Thymus (tissue), 11 donors: ENCODE results near the gene LYRM4. TPM values are rescaled to one million over a fixed set of nuclear protein-coding genes. Genes with fewer than 3 reads are reported as not detected.

Experiments used
- DNase-seq, 9 donors: peaks; one replicate each; pipeline ENCODE4 v3.0.0-alpha.2; 2013; ENCODE audit warnings: low spot score in 9 of 9, low read depth in 6 of 9, missing footprints in 1 of 9
- H3K27ac ChIP-seq, 2 donors: one replicate each; pipeline ENCODE4 v1.5.1; 2013; ENCODE audit warnings: control low read depth in 1 of 2, low read depth in 1 of 2, low read length in 1 of 2, mild to moderate bottlenecking in 1 of 2, moderate library complexity in 1 of 2
- H3K27me3 ChIP-seq, 2 donors: one replicate each; pipeline ENCODE4 v1.5.1; 2013; ENCODE audit warnings: low read length in 1 of 2; ENCODE audit not compliant: control insufficient read depth in 2 of 2, insufficient read depth in 1 of 2
- H3K36me3 ChIP-seq, 2 donors: one replicate each; pipeline ENCODE4 v1.5.1; 2013; ENCODE audit warnings: low read length in 1 of 2, mild to moderate bottlenecking in 1 of 2, moderate library complexity in 1 of 2; ENCODE audit not compliant: control insufficient read depth in 2 of 2, insufficient read depth in 2 of 2
- H3K4me1 ChIP-seq, 2 donors: one replicate each; pipeline ENCODE4 v1.5.1; 2013; ENCODE audit warnings: low read length in 2 of 2; ENCODE audit not compliant: control insufficient read depth in 2 of 2, insufficient read depth in 2 of 2
- H3K4me3 ChIP-seq, 2 donors: one replicate each; pipeline ENCODE4 v1.5.1; 2013; ENCODE audit warnings: low read length in 2 of 2, control low read depth in 1 of 2, mild to moderate bottlenecking in 1 of 2
- H3K9me3 ChIP-seq, 2 donors: one replicate each; pipeline ENCODE4 v1.5.1; 2013; ENCODE audit warnings: low read length in 1 of 2, mild to moderate bottlenecking in 1 of 2; ENCODE audit not compliant: control insufficient read depth in 2 of 2, insufficient read depth in 1 of 2
- WGBS: extraction: QIAGEN DNeasy Blood & Tissue Kit; methylation state at CpG from one replicate; pipeline ENCODE4 v1.1.7; 2013; 5-methylcytosine and 5-hydroxymethylcytosine counted together
- polyA plus RNA-seq: library from polyadenylated mRNA; stranded (reverse); fragments of 200-250 nt; gene quantifications from one replicate; pipeline ENCODE4 v1.2.3, GENCODE V29; 2013
- total RNA-seq: library from RNA; stranded (reverse); fragments of 120-200 nt; gene quantifications from one replicate; pipeline ENCODE4 v1.2.4, GENCODE V29; 2013
- donor health status: healthy.

Gene LYRM4
- total and polyA plus RNA-seq, 2 donors, result 31.6 to 33.7 TPM

DNA sequence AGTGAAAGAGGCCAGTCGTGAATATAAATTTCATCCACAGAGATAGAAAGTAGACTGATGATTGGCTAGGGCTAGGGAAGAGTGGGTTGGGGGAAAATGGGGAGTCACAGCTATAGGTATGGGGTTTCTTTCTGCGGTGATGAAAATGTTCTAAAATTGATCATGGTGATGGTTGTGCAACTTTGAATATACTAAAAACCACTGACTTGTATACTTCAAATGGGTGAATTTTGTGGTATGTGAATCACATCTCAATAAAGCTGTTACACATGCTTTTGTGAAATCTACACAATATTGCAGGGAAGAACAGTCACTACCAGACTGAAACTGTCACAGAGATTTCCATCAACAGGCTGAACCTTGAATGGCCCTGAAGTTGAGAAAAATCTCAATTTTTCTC is 61.5 kb downstream of the LYRM4 start:
- DNase-seq, result no peak
- Histone ChIP-seq H3K4me1 (peaks cover 0 to 4% of the 10 kb centered on the region in 2 donors), H3K36me3 (no peaks in the 10 kb centered on the region), H3K4me3 (no peak overlapping the region), H3K27me3 (no peaks in the 10 kb centered on the region), H3K27ac (no peak overlapping the region), H3K9me3 (no peaks in the 10 kb centered on the region)
- 96% methylated on average over 2 of the region's 2 CpGs for WGBS

DNA sequence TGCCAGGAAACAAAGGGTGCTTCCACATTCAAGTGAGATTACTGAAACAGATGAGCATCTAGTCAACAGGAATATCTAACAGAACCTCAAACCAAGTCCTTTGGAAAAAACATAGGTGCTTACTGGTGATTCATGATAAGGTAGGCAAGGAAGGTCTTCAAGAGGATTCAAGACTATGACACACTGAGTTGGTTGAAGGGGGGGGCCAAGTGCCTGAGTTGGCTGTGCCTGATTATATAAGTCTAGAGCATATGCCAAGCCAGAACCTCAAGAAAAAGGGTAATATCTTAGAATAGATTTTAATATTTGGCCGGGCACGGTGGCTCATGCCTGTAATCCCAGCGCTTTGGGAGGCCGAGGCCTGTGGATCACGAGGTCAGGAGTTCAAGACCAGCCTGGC is 63.7 kb downstream of the LYRM4 start:
- Histone ChIP-seq H3K9me3 (no peaks in the 10 kb centered on the region), H3K27me3 (no peaks in the 10 kb centered on the region), H3K4me1 (no peaks in the 10 kb centered on the region), H3K4me3 (no peak overlapping the region), H3K27ac (no peak overlapping the region), H3K36me3 (no peaks in the 10 kb centered on the region)
- no peak for DNase-seq
- WGBS, result 97% methylated on average over 5 of the region's 5 CpGs

DNA sequence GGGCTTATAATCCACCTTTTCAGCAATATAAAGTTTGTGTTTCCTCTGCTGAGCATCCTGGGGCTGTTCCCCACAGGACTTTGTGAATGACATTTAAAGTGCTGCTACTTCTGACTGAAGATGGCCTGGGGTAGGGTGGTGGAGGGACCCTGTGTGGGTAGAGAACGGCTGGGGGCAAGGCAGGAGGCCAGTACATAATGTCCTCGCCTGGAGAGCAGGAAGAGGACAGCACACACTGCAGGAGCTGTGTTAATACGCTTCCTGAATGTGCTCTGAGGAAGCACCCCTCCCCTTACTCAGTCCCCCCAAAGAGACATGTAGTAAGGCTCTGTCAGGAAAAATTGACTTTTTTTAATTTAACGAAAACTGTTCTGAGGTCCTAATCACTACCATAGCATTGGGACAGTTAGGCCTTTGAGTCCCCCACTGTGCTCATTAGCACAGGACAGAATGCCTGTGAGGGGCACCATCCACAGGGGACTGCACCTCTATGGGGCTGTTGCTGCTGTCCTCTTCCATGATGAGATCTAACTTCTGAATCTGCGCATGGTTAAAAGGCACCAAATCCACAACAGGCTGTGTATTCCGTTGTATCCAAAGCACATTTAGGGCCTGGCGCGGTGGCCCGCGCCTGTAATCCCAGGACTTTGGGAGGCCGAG is 68.5 kb downstream of the LYRM4 start:
- H3K36me3 ChIP-seq, result no peaks in the 10 kb centered on the region
- H3K4me1 ChIP-seq, result no peaks in the 10 kb centered on the region
- DNase-seq, result no peak
- H3K4me3 ChIP-seq, result no peak overlapping the region
- no peaks in the 10 kb centered on the region for H3K27me3 ChIP-seq
- H3K9me3 ChIP-seq, result no peaks in the 10 kb centered on the region
- no peak overlapping the region for H3K27ac ChIP-seq
- WGBS, result 98% methylated on average over 11 of the region's 11 CpGs

DNA sequence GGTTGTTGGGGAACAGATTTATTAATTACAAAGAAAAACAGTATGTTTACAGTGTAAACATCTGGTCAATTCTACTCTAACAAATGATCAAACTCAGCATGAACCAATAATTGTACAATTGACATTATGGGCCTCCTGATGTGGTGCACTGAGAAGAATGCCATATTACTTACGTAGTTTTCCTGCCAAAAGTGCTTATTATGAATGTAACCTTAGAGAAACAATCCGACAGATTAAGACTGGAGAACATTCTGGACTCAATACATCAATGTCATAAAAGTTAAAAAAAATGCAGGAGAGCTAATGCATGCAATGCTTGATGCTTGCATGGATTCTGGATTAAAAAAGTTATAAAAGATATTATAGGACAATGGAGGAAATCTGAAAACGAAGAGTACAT is 69.0 kb downstream of the LYRM4 start:
- Histone ChIP-seq H3K27me3 (no peaks in the 10 kb centered on the region), H3K4me1 (no peaks in the 10 kb centered on the region), H3K36me3 (no peaks in the 10 kb centered on the region), H3K27ac (no peak overlapping the region), H3K4me3 (no peak overlapping the region), H3K9me3 (no peaks in the 10 kb centered on the region)
- WGBS, result 95% methylated on average over 3 of the region's 3 CpGs
- no peak for DNase-seq

DNA sequence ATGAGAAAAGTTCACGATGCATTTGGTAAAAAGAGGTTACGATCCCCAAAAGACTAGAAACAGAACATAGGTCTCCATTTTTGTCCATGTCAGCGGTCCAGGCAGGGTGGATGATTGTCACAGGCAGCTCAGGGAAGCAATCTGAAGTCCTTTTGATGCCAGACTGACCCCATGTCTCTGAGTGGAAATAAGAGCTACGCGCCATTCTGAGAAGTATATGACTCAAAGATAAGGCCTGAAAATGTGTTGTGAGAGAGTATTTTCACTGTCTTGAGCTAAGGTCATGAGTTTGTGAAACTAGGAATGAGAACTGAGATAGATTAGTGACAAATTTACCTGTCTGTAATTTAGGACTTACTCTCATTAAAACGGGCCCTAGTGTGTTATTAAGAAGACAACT is 69.5 kb downstream of the LYRM4 start:
- H3K36me3 ChIP-seq, result peaks cover 0 to under 1% of the 10 kb centered on the region in 2 donors
- no peaks in the 10 kb centered on the region for H3K4me1 ChIP-seq
- 99% methylated on average over 6 of the region's 6 CpGs for WGBS
- DNase-seq, result no peak
- H3K9me3 ChIP-seq, result no peaks in the 10 kb centered on the region
- H3K4me3 ChIP-seq, result no peak overlapping the region
- H3K27ac ChIP-seq, result no peak overlapping the region
- no peaks in the 10 kb centered on the region for H3K27me3 ChIP-seq

DNA sequence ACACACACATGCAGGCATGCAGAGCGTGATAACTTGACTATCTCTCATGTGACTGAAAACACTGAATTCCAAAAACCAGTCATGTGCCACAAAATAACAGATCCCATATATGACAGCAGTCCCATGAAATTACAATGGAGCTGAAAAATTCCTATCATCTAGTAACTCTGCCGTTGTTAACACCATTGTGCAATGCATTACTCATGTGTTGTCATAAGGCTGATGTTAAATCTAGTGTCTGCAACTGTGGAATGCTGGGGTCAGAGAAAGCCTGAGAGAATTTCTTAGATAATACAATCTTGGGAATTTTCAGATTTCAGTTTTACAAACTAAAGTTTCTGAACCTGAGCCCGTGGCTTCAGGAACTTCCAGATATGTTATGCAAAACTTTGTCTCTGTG is 70.2 kb downstream of the LYRM4 start:
- peaks cover 0 to 4% of the 10 kb centered on the region in 2 donors for H3K36me3 ChIP-seq
- WGBS, result 83% methylated on average over 3 of the region's 3 CpGs
- no peak for DNase-seq

DNA sequence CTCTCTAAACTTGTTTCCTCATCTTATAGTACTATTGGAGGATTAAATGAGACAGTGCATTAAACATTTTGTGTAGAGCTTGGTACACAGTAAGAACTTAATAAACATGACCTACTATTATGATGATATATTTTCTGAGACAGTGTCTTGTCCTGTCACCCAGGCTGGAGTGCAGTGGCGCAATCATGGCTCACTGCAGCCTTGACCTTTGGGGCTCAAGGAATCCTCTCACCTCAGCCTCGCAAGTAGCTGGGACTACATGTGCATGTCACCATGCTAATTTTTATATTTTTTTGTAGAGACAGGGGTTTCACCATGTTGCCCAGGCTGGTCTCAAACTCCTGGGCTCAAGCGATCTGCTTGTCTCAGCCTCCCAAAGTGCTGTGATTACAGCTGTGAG is 72.1 kb downstream of the LYRM4 start:
- 98% methylated on average over 3 of the region's 3 CpGs for WGBS
- DNase-seq, result no peak
- Histone ChIP-seq H3K36me3 (peaks cover 0 to 4% of the 10 kb centered on the region in 2 donors), H3K9me3 (no peaks in the 10 kb centered on the region), H3K4me1 (no peaks in the 10 kb centered on the region), H3K4me3 (no peak overlapping the region), H3K27me3 (no peaks in the 10 kb centered on the region), H3K27ac (no peak overlapping the region)

More for the DNA sequence above, 70.2 kb downstream of the LYRM4 start:
- no peak overlapping the region for H3K4me3 ChIP-seq
- no peak overlapping the region for H3K27ac ChIP-seq
- no peaks in the 10 kb centered on the region for H3K9me3 ChIP-seq
- no peaks in the 10 kb centered on the region for H3K27me3 ChIP-seq
- H3K4me1 ChIP-seq, result no peaks in the 10 kb centered on the region

DNA sequence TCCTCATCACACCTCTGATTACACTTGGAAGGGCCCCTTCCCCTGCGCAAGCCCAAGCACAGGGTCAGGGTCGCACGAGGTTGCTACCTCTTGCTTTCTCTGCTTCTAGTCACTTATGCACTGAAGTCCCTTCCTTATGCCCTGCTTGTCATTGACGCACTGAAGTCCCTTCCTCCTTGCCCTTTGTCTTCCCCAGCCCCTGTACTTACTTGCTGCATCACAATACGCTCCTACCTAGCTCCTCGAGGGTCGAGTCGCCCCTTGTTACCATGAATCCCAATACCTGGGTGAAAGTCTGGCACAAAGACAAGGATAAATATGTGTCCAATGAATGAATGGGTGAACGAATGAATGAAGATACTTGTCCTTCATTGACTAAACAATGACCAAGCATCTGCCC is 75.9 kb downstream of the LYRM4 start:
- Histone ChIP-seq H3K27ac (no peak overlapping the region), H3K4me1 (no peaks in the 10 kb centered on the region), H3K9me3 (no peaks in the 10 kb centered on the region), H3K36me3 (peaks cover 0 to 4% of the 10 kb centered on the region in 2 donors), H3K27me3 (no peaks in the 10 kb centered on the region), H3K4me3 (no peak overlapping the region)
- 98% methylated on average over 9 of the region's 9 CpGs for WGBS
- no peak for DNase-seq

DNA sequence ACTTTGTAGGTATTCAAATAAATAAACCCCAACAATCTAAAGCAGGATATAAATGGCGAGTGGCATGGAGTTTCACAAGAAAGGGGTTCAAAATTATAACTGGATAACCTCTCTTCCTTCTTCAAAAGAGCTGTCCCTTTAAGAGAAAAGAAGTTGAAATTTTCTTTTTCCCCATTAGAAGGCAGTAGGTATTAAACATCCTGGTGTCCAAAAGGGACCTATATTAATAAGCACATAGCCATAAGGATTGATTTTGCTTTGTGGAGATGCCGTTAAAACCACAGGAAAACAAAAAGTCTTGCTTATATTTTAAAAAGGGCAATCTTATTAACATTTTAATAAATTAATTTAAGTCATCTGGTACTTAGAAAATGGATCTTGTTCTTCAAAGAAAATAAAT is 76.5 kb downstream of the LYRM4 start:
- WGBS, result 86% methylated on average over 2 of the region's 2 CpGs
- H3K4me1 ChIP-seq, result no peaks in the 10 kb centered on the region
- H3K27ac ChIP-seq, result no peak overlapping the region
- no peak overlapping the region for H3K4me3 ChIP-seq
- H3K9me3 ChIP-seq, result no peaks in the 10 kb centered on the region
- DNase-seq, result no peak
- peaks cover 0 to 4% of the 10 kb centered on the region in 2 donors for H3K36me3 ChIP-seq
- H3K27me3 ChIP-seq, result no peaks in the 10 kb centered on the region
